ENCODE results near the gene SCAP.

DNA sequence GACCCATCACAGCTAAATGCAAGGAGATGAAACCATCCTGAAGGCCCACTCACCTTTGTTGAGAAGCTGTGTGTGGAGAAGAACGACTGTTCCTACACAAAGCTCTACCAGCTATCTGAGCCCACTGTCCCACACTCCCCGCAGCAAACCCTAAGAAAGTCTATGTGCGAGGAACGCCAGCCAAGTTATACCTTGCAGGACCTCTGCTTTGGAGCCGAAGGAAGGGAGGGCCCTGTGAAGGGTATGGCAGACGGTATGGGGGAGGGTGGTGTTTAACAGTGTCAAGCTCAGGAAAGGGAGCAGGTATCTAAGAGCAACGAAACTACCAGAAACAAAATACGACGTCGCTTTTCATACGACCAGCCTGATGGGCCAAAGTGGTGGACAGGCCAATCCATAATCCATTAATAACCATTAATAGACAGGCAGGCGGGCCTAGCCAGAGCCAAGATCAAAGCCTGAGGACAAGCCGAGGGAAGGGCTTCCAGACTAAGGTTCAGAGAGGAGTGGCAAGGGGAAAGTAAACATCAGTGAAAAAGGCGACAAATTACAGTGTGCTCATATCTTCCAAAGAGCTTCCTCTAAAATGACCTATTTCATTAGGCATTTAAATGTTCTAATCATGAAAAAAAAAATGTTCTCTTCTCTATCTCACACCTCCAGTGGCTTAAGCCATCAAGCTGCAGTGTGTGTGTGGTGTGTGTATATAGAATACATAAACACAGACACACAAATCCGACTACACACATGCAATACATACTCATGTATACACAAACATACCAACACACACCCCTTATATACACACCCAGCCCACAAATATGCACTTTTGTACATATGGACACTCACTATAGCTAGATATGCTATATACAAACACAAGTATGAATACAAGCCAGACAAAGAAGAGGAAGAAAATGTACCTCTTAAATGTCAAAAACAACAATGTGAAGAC is 51.0 kb downstream of the SCAP start:
- TF ChIP-seq, protein P1, sequence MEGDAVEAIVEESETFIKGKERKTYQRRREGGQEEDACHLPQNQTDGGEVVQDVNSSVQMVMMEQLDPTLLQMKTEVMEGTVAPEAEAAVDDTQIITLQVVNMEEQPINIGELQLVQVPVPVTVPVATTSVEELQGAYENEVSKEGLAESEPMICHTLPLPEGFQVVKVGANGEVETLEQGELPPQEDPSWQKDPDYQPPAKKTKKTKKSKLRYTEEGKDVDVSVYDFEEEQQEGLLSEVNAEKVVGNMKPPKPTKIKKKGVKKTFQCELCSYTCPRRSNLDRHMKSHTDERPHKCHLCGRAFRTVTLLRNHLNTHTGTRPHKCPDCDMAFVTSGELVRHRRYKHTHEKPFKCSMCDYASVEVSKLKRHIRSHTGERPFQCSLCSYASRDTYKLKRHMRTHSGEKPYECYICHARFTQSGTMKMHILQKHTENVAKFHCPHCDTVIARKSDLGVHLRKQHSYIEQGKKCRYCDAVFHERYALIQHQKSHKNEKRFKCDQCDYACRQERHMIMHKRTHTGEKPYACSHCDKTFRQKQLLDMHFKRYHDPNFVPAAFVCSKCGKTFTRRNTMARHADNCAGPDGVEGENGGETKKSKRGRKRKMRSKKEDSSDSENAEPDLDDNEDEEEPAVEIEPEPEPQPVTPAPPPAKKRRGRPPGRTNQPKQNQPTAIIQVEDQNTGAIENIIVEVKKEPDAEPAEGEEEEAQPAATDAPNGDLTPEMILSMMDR (IDR thresholded peaks at IDR 0.05), result no peak
- TF ChIP-seq EP300 (IDR thresholded peaks at IDR 0.05) (no peak), POLR2A (IDR thresholded peaks at IDR 0.05) (no peak)
